ENCODE results near the gene SETSIP.

DNA sequence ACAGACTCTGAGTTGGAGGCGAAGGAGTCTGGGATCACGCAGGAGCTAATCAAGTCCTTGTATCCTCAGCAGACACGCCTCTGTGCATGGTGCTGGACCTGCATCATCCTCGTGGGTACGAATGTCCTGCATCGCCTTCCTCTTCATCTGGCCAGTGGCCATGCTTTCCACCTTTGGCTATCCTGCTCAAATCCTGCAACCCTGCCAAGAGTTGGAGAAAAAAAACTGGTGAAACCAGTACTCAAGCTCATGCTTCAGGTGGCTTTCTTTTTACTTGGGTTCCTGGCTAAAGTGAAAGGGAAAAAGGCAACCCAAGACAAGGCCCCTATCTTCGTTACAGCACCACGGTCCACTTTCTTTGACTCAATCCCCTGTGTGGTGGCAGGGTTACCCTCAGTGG, 8.9 kb downstream of the SETSIP start:
- TF ChIP-seq POLR2AphosphoS5 (IDR thresholded peaks at IDR 0.05) = no peak
- TF ChIP-seq CTCF (IDR thresholded peaks at IDR 0.05) = no peak
